Liver (tissue), 9 donors: ENCODE data around the gene DPF3. TPM values are rescaled to one million over a fixed set of nuclear protein-coding genes. Genes with fewer than 3 reads are reported as not detected.
A peak's percentile ranks its signal among the peaks of the same experiment; 100 is the strongest.

ENCODE experiments used
- DNase-seq: peaks from one replicate; pipeline ENCODE4 v3.0.0-alpha.2; 2017; ENCODE audit warnings: low spot score
- H3K27ac ChIP-seq, 2 donors: one replicate each; pipeline ENCODE4 v1.7.0; 2013; ENCODE audit warnings: inconsistent platforms in 2 of 2, low read length in 2 of 2, control low read depth in 1 of 2, low read depth in 1 of 2, mild to moderate bottlenecking in 1 of 2
- H3K27me3 ChIP-seq, 4 donors: one replicate each; pipeline versions ENCODE4 v1.6.1 to v1.7.0; 2013; ENCODE audit warnings: low read length in 3 of 4, inconsistent platforms in 1 of 4, mild to moderate bottlenecking in 1 of 4, moderate library complexity in 1 of 4; ENCODE audit not compliant: control insufficient read depth in 4 of 4, insufficient read depth in 4 of 4
- H3K36me3 ChIP-seq, 4 donors: one replicate each; pipeline versions ENCODE4 v1.6.1 to v1.7.0; 2013; ENCODE audit warnings: low read length in 3 of 4, mild to moderate bottlenecking in 3 of 4, low read depth in 1 of 4, moderate library complexity in 1 of 4; ENCODE audit not compliant: control insufficient read depth in 4 of 4, insufficient read depth in 3 of 4
- H3K4me1 ChIP-seq, 4 donors: one replicate each; pipeline versions ENCODE4 v1.6.1 to v1.7.0; 2013; ENCODE audit warnings: low read length in 3 of 4, mild to moderate bottlenecking in 3 of 4, moderate library complexity in 1 of 4; ENCODE audit not compliant: control insufficient read depth in 4 of 4, insufficient read depth in 4 of 4
- H3K4me3 ChIP-seq, 3 donors: one replicate each; pipeline versions ENCODE4 v1.6.1 to v1.7.0; 2013; ENCODE audit warnings: low read length in 3 of 3, control low read depth in 1 of 3, low read depth in 1 of 3, mild to moderate bottlenecking in 1 of 3
- H3K9ac ChIP-seq, 2 donors: one replicate each; pipeline ENCODE4 v1.7.0; 2013; ENCODE audit warnings: low read length in 2 of 2, mild to moderate bottlenecking in 2 of 2, moderate library complexity in 2 of 2, control low read depth in 1 of 2, low read depth in 1 of 2
- H3K9me3 ChIP-seq, 4 donors: one replicate each; pipeline versions ENCODE4 v1.6.1 to v1.7.0; 2013; ENCODE audit warnings: low read length in 3 of 4; ENCODE audit not compliant: control insufficient read depth in 4 of 4
- ATF3 ChIP-seq: IDR thresholded peaks from 2 replicates; pipeline ENCODE4 v1.6.1; 2016; ENCODE audit warnings: antibody characterized with exemption
- CTCF ChIP-seq: fragments of 150-350 bp; IDR thresholded peaks from 2 replicates; pipeline ENCODE4 v1.5.1; 2017; ENCODE audit warnings: improper control_type of control experiment, low read depth, low read length; ENCODE audit not compliant: missing input control
- EGR1 ChIP-seq, 2 donors: IDR thresholded peaks; 2 replicates each; pipeline ENCODE4 v1.6.1; 2016 to 2018; ENCODE audit warnings: antibody characterized with exemption in 2 of 2, low read depth in 2 of 2
- FOXA2 ChIP-seq: IDR thresholded peaks from 2 replicates; pipeline ENCODE4 v1.6.1; 2016; ENCODE audit warnings: antibody characterized with exemption
- HNF4A ChIP-seq, 2 donors: conservative IDR thresholded peaks; 2 replicates each; pipeline ENCODE4 v1.6.1; 2016; ENCODE audit warnings: antibody characterized with exemption in 2 of 2, mild to moderate bottlenecking in 2 of 2
- HNF4G ChIP-seq: IDR thresholded peaks from 2 replicates; pipeline ENCODE4 v1.6.1; 2016; ENCODE audit warnings: antibody characterized with exemption
- JUND ChIP-seq, 2 donors: IDR thresholded peaks; 2 replicates each; pipeline ENCODE4 v1.6.1; 2016; ENCODE audit warnings: antibody characterized with exemption in 2 of 2
- MAX ChIP-seq: IDR thresholded peaks from 2 replicates; pipeline ENCODE4 v1.6.1; 2016; ENCODE audit warnings: antibody characterized with exemption
- NR2F2 ChIP-seq: IDR thresholded peaks from 2 replicates; pipeline ENCODE4 v1.6.1; 2016; ENCODE audit warnings: antibody characterized with exemption
- RAD21 ChIP-seq, 2 donors: IDR thresholded peaks; 2 replicates each; pipeline ENCODE4 v1.6.1; 2016; ENCODE audit warnings: antibody characterized with exemption in 2 of 2, mild to moderate bottlenecking in 2 of 2
- REST ChIP-seq: IDR thresholded peaks from 2 replicates; pipeline ENCODE4 v1.6.1; 2016; ENCODE audit warnings: antibody characterized with exemption, mild to moderate bottlenecking
- RXRA ChIP-seq, 2 donors: IDR thresholded peaks; 2 replicates each; pipeline ENCODE4 v1.6.1; 2017 to 2018; ENCODE audit warnings: antibody characterized with exemption in 2 of 2, mild to moderate bottlenecking in 1 of 2
- SP1 ChIP-seq: IDR thresholded peaks from 2 replicates; pipeline ENCODE4 v1.6.1; 2018; ENCODE audit warnings: antibody characterized with exemption, mild to moderate bottlenecking
- TAF1 ChIP-seq: conservative IDR thresholded peaks from 2 replicates; pipeline ENCODE4 v1.6.1; 2016; ENCODE audit warnings: antibody characterized with exemption, mild to moderate bottlenecking
- YY1 ChIP-seq: IDR thresholded peaks from 2 replicates; pipeline ENCODE4 v1.6.1; 2016; ENCODE audit warnings: antibody characterized with exemption, mild to moderate bottlenecking
- ZBTB33 ChIP-seq: IDR thresholded peaks from 2 replicates; pipeline ENCODE4 v1.6.1; 2016; ENCODE audit warnings: antibody characterized with exemption
- WGBS: extraction: QIAGEN DNeasy Blood & Tissue Kit; methylation state at CpG from one replicate; pipeline ENCODE4 v1.1.7; 2013; 5-methylcytosine and 5-hydroxymethylcytosine counted together
- polyA plus RNA-seq, 2 donors: library from polyadenylated mRNA; stranded (reverse) in 1 of 2; unstranded in 1 of 2; fragments of 200-250 nt in 1 of 2; fragments of >200 nt in 1 of 2; fragmentation: Nextera tagmentation in 1 of 2; extraction: Ambion mirVana in 1 of 2; gene quantifications; one replicate each; pipeline versions ENCODE4 v1.2.1 to v1.2.3, GENCODE V29; 2013 to 2015
- total RNA-seq, 2 donors: library from RNA; depleted of rRNA; stranded (reverse); fragments of >200 nt; gene quantifications; one replicate each; pipeline ENCODE4 v1.2.3, GENCODE V29; 2014
- donor health status: healthy.
- donor health status: healthy.
- donor health status: healthy.
- donor health status: healthy.
- donor health status: healthy.

The DPF3 gene
- total and polyA plus RNA-seq, 4 donors = 1.1 to 23.2 (median 2.5) TPM

- no peak overlapping the region for H3K27ac ChIP-seq
- WGBS = 94% methylated on average over 10 of the region's 10 CpGs
- no peak overlapping the region for H3K9ac ChIP-seq
- no peak for TF ChIP-seq JUND (IDR thresholded peaks at IDR 0.05)
- no peak for TF ChIP-seq RAD21 (IDR thresholded peaks at IDR 0.05)
- TF ChIP-seq YY1 = no peak
- no peak for TF ChIP-seq RXRA (IDR thresholded peaks at IDR 0.05)
- TF ChIP-seq ATF3 = no peak
- no peak for TF ChIP-seq HNF4A (conservative IDR thresholded peaks at IDR 0.05)
- TF ChIP-seq HNF4G = no peak
- TF ChIP-seq TAF1 = no peak
- no peak for TF ChIP-seq FOXA2
- no peak for TF ChIP-seq REST
- no peak for TF ChIP-seq SP1
- TF ChIP-seq NR2F2 = no peak
- TF ChIP-seq EGR1 (IDR thresholded peaks at IDR 0.05; ENCODE audit: low read depth in 2 of 2) = no peak
- no peak for TF ChIP-seq MAX
- TF ChIP-seq ZBTB33 = no peak
- no peak for TF ChIP-seq CTCF
- DNase-seq = peak; percentile 34
- peaks cover 0 to 2% (median 0%) of the 10 kb centered on the region in 4 donors for H3K36me3 ChIP-seq
- no peak overlapping the region for H3K4me3 ChIP-seq
- no peaks in the 10 kb centered on the region for H3K27me3 ChIP-seq
- H3K9me3 ChIP-seq = no peaks in the 10 kb centered on the region
- no peaks in the 10 kb centered on the region for H3K4me1 ChIP-seq
These were observed 151.1 kb downstream of the DPF3 start for GRCh38 chr14:72742838-72743195.
